Nephron progenitor cell (in vitro differentiated cells): ENCODE data around the gene SNRPD1.
"Not testable (repeated sequence)": the region's sequence is repeated elsewhere in the genome, so short reads cannot be mapped to it uniquely, and the experiment has no call there.

ENCODE experiments used
- DNase-seq: peaks from one replicate; pipeline ENCODE4 v3.0.0; 2021
- H3K27ac Mint-ChIP-seq: 2 replicates; pipeline ENCODE4 v1.8.0; 2021; ENCODE audit warnings: mild to moderate bottlenecking, moderate library complexity, mixed read lengths
- H3K27me3 Mint-ChIP-seq: 2 replicates; pipeline ENCODE4 v1.8.0; 2021; ENCODE audit warnings: mild to moderate bottlenecking, low read depth, mixed read lengths; ENCODE audit not compliant: poor library complexity
- H3K36me3 Mint-ChIP-seq: 2 replicates; pipeline ENCODE4 v1.8.0; 2021; ENCODE audit warnings: low read depth, mixed read lengths
- H3K4me1 Mint-ChIP-seq: 2 replicates; pipeline ENCODE4 v1.8.0; 2021; ENCODE audit warnings: mixed read lengths
- H3K4me3 Mint-ChIP-seq: 2 replicates; pipeline ENCODE4 v1.8.0; 2021; ENCODE audit warnings: mild to moderate bottlenecking, moderate library complexity, mixed read lengths
- H3K9me3 Mint-ChIP-seq: 2 replicates; pipeline ENCODE4 v1.8.0; 2021; ENCODE audit warnings: mild to moderate bottlenecking, moderate library complexity, mixed read lengths
- CTCF ChIP-seq: fragments of 200-600 bp; sonication (generic); IDR thresholded peaks from 2 replicates; pipeline ENCODE4 v1.5.0; 2021; ENCODE audit warnings: antibody characterized with exemption

SNRPD1 gene

DNA sequence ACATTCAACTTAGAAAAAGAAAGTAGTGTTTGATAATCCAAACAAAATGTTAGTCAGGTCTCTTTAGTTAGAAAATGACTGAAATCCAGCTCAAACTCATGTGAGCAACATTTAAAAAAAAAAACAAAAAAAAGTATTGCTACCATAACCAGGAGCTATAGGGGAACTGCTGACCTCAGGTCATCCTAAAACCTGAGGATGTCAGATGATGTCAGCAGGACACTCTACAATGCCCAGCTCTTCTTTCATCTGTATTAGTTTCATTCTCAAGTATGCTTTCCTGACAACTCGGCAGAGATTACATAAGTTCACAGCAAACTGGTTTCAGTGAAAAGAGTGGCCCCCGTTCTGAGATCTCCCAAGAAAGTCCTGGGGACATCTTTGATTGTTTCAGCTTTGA, 7.4 kb upstream of the SNRPD1 start:
- H3K27me3 Mint-ChIP-seq = peaks cover 12% of the 10 kb centered on the region
- no peak overlapping the region for H3K27ac Mint-ChIP-seq
- H3K4me3 Mint-ChIP-seq = no peak overlapping the region
- no peaks in the 10 kb centered on the region for H3K9me3 Mint-ChIP-seq
- TF ChIP-seq CTCF = no peak
- H3K4me1 Mint-ChIP-seq = peaks cover 3% of the 10 kb centered on the region
- no peak for DNase-seq
- no peaks in the 10 kb centered on the region for H3K36me3 Mint-ChIP-seq

DNA sequence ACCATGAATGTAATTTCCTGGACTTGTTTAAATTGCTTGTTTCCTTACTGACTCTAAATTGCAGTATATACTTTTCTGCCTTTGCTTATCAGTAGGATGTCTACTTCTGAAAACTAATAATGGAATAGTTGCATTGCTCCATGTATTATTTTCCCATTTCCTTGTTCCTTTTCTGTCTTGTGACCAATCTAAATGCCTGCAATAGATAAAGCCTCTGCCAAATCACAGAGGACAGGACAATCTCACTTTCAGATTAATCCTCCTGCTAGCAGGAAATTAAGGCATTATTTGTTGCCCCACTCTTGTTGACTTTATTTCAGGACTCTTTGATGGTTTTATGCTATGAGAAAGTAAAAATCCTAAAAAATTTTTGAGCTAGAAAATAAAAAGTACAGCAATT, 6.9 kb upstream of the SNRPD1 start:
- no peak for TF ChIP-seq CTCF
- H3K36me3 Mint-ChIP-seq = no peaks in the 10 kb centered on the region
- peaks cover 12% of the 10 kb centered on the region for H3K27me3 Mint-ChIP-seq
- no peaks in the 10 kb centered on the region for H3K4me1 Mint-ChIP-seq
- no peak for DNase-seq
- no peak overlapping the region for H3K4me3 Mint-ChIP-seq
- H3K27ac Mint-ChIP-seq = no peak overlapping the region
- H3K9me3 Mint-ChIP-seq = no peaks in the 10 kb centered on the region

GRCh38 chr18:21611401-21612124, 551 bp upstream of the SNRPD1 start:
- H3K9me3 Mint-ChIP-seq = peaks cover 31% of the 10 kb centered on the region
- peak overlapping the region; percentile 99 for H3K4me3 Mint-ChIP-seq
- not testable (repeated sequence) for H3K27me3 Mint-ChIP-seq, DNase-seq
- peaks cover 38% of the 10 kb centered on the region for H3K36me3 Mint-ChIP-seq
- H3K4me1 Mint-ChIP-seq = peaks cover 22% of the 10 kb centered on the region
- peak overlapping the region; percentile 99 for H3K27ac Mint-ChIP-seq

DNA sequence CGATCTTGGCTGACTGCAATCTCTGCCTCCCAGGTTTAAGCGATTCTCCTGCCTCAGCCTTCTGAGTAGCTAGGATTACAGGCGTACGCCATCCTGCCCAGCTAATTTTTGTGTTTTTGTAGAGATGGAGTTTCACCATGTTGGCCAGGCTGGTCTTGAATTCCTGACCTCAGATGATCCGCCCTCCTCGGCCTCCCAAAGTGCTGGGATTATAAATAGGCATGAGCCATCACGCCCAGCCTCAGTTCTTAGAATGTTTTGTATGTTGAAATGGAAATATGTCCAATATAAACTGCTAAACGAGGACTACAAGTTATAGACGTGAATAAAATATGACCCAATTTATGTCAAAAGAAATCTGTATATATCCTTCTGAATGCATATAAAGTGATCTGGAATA, 9.5 kb downstream of the SNRPD1 start:
- not testable (repeated sequence) for DNase-seq, H3K27ac Mint-ChIP-seq, H3K4me1 Mint-ChIP-seq, H3K4me3 Mint-ChIP-seq, H3K27me3 Mint-ChIP-seq
- H3K9me3 Mint-ChIP-seq = peaks cover 29% of the 10 kb centered on the region
- H3K36me3 Mint-ChIP-seq = peaks cover 90% of the 10 kb centered on the region

GRCh38 chr18:21629089-21629832, 17.1 kb downstream of the SNRPD1 start:
- Mint-ChIP-seq H3K4me3 (no peak overlapping the region), H3K4me1 (no peaks in the 10 kb centered on the region), H3K9me3 (no peaks in the 10 kb centered on the region), H3K27ac (peak overlapping the region; percentile 86), H3K27me3 (no peaks in the 10 kb centered on the region), H3K36me3 (peaks cover 87% of the 10 kb centered on the region)
- TF ChIP-seq CTCF = no peak
- DNase-seq = no peak

DNA sequence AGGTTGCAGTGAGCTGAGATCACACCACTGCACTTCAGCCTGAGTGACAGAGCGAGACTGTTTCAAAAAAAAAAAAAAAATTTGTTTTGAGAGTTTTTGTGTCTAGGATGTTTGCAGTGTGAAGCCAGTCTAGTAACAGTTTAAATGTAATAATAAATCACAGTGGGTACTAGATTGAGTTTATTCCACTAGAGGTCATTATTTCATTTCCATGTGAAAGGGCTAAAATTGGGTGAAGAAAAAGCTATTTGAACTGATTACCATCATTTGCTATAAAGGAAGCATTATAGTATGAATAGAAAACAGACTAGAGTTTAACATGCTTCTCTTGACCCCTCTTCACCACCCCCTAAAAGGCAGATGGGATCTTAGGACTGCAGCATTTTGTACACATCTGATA, 20.3 kb downstream of the SNRPD1 start:
- Mint-ChIP-seq H3K27me3 (no peaks in the 10 kb centered on the region), H3K9me3 (no peaks in the 10 kb centered on the region)
- no peak for DNase-seq

More for the DNA sequence above, 20.3 kb downstream of the SNRPD1 start:
- no peaks in the 10 kb centered on the region for H3K4me1 Mint-ChIP-seq
- no peak overlapping the region for H3K27ac Mint-ChIP-seq
- H3K36me3 Mint-ChIP-seq = peaks cover 86% of the 10 kb centered on the region
- no peak for TF ChIP-seq CTCF
- no peak overlapping the region for H3K4me3 Mint-ChIP-seq
